ENCODE data around the gene CFAP65. TPM values are rescaled to one million over a fixed set of nuclear protein-coding genes. Genes with fewer than 3 reads are reported as not detected.

CFAP65 gene
- polyA plus RNA-seq, 1 donor (not counting 4 experiments of a cell fraction or from before 2014, with no cell fraction given) = not detected

DNA sequence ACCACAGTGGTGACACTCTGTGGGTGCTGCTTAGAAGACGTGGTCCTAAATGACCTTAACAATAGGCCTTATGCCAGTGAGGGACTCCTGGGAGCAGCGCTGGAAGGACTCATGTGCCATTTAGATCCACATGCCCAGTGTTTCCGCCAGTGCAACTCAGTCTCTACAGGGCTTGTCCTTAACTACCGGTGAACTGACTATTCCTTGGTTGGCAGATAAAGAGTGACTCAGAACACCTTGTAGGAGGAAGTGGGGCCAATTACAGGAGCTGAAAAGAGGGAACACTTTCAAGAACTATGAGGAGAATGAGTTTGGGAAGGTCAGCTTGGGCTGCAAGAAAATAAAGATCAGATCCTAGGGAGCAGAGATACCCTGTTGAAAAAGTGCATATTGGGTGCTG lies 83.6 kb downstream of the CFAP65 start:
- no peak for DNase-seq (ENCODE audit: low read depth, low spot score)
- no peak overlapping the region for H3K27ac ChIP-seq (ENCODE audit: control insufficient read depth, insufficient read depth, low read length)
- H3K4me1 ChIP-seq (ENCODE audit: control insufficient read depth, extremely low read depth, insufficient read depth, low read length) = no peaks in the 10 kb centered on the region
- FAIRE-seq = no peak
- H3K9me1 ChIP-seq (ENCODE audit: control insufficient read depth, extremely low read depth, insufficient read depth, low read length) = no peaks in the 10 kb centered on the region
- H3K27me3 ChIP-seq (ENCODE audit: control insufficient read depth, extremely low read depth, insufficient read depth, low read length) = peaks cover 58% of the 10 kb centered on the region
- dilution Hi-C loops (cut with MboI; ENCODE audit: extremely low pct_ligation_motif_present, low sequenced_read_pairs) = loop anchor here (5.0 kb wide), 1 partner anchor 35 kb away; no protein-coding TSS in a partner anchor
- peaks cover 7% of the 10 kb centered on the region for H4K20me1 ChIP-seq (ENCODE audit: control insufficient read depth, extremely low read depth, insufficient read depth, low read length)
- no peak overlapping the region for H3K9ac ChIP-seq (ENCODE audit: control insufficient read depth, extremely low read depth, insufficient read depth, low read length)
- no peak for TF ChIP-seq CTCF (optimal IDR thresholded peaks at IDR 0.05 in 1 of 3, IDR thresholded peaks at IDR 0.05 in 1 of 3, conservative IDR thresholded peaks at IDR 0.05 in 1 of 3; ENCODE audit: extremely low read depth in 1 of 3, insufficient read depth in 2 of 3, low read length in 3 of 3)
- no peak for TF ChIP-seq EZH2 (IDR thresholded peaks at IDR 0.05; ENCODE audit: low read length)
- H3K79me2 ChIP-seq (ENCODE audit: control insufficient read depth, insufficient read depth, low read length) = no peaks in the 10 kb centered on the region
- no peak overlapping the region for H3K4me2 ChIP-seq (ENCODE audit: control insufficient read depth, extremely low read depth, insufficient read depth, low read depth, low read length)
- H3K9me3 ChIP-seq (ENCODE audit: control insufficient read depth, low read depth, low read length) = no peaks in the 10 kb centered on the region
- H3K36me3 ChIP-seq (ENCODE audit: control insufficient read depth in 2 of 2, extremely low read depth in 1 of 2, insufficient read depth in 2 of 2, low read length in 2 of 2) = no peaks in the 10 kb centered on the region
- no peak overlapping the region for H3K4me3 ChIP-seq (ENCODE audit: control insufficient read depth in 2 of 3, extremely low read depth in 1 of 3, insufficient read depth in 2 of 3, low read depth in 1 of 3, low read length in 3 of 3)
- H2AFZ ChIP-seq (ENCODE audit: control insufficient read depth, low read length) = no peak overlapping the region

GRCh38 chr2:218956039-218956438 lies 85.3 kb downstream of the CFAP65 start:
- Histone ChIP-seq H3K36me3 (ENCODE audit: control insufficient read depth in 2 of 2, extremely low read depth in 1 of 2, insufficient read depth in 2 of 2, low read length in 2 of 2) (no peaks in the 10 kb centered on the region), H3K4me1 (ENCODE audit: control insufficient read depth, extremely low read depth, insufficient read depth, low read length) (no peaks in the 10 kb centered on the region), H3K4me3 (ENCODE audit: control insufficient read depth in 2 of 3, extremely low read depth in 1 of 3, insufficient read depth in 2 of 3, low read depth in 1 of 3, low read length in 3 of 3) (no peak overlapping the region), H3K9me1 (ENCODE audit: control insufficient read depth, extremely low read depth, insufficient read depth, low read length) (no peaks in the 10 kb centered on the region), H3K27ac (ENCODE audit: control insufficient read depth, insufficient read depth, low read length) (no peak overlapping the region), H3K9me3 (ENCODE audit: control insufficient read depth, low read depth, low read length) (no peaks in the 10 kb centered on the region), H3K27me3 (ENCODE audit: control insufficient read depth, extremely low read depth, insufficient read depth, low read length) (peaks cover 42% of the 10 kb centered on the region), H3K9ac (ENCODE audit: control insufficient read depth, extremely low read depth, insufficient read depth, low read length) (no peak overlapping the region), H3K79me2 (ENCODE audit: control insufficient read depth, insufficient read depth, low read length) (no peaks in the 10 kb centered on the region), H2AFZ (ENCODE audit: control insufficient read depth, low read length) (no peak overlapping the region), H3K4me2 (ENCODE audit: control insufficient read depth, extremely low read depth, insufficient read depth, low read depth, low read length) (no peak overlapping the region), H4K20me1 (ENCODE audit: control insufficient read depth, extremely low read depth, insufficient read depth, low read length) (no peaks in the 10 kb centered on the region)
- FAIRE-seq (no peak), DNase-seq (ENCODE audit: low read depth, low spot score) (no peak)
- TF ChIP-seq EZH2 (IDR thresholded peaks at IDR 0.05; ENCODE audit: low read length) = no peak
- TF ChIP-seq CTCF (optimal IDR thresholded peaks at IDR 0.05 in 1 of 3, IDR thresholded peaks at IDR 0.05 in 1 of 3, conservative IDR thresholded peaks at IDR 0.05 in 1 of 3; ENCODE audit: extremely low read depth in 1 of 3, insufficient read depth in 2 of 3, low read length in 3 of 3) = no peak
- dilution Hi-C loops (cut with MboI; ENCODE audit: extremely low pct_ligation_motif_present, low sequenced_read_pairs) = loop anchor here (5.0 kb wide), 1 partner anchor 34 kb away; no protein-coding TSS in a partner anchor

Data from keratinocyte (primary cell).